GM18870 (cell line): ENCODE measurements around the gene ADO.
"Not testable (repeated sequence)": the region's sequence is repeated elsewhere in the genome, so short reads cannot be mapped to it uniquely, and the experiment has no call there.

Experiments used
- ATAC-seq: cut with Tn5 transposase; IDR thresholded peaks from one replicate; pipeline ENCODE4 v1.9.1; 2021; ENCODE audit warnings: moderate library complexity; ENCODE audit not compliant: unreplicated experiment

The ADO gene

DNA sequence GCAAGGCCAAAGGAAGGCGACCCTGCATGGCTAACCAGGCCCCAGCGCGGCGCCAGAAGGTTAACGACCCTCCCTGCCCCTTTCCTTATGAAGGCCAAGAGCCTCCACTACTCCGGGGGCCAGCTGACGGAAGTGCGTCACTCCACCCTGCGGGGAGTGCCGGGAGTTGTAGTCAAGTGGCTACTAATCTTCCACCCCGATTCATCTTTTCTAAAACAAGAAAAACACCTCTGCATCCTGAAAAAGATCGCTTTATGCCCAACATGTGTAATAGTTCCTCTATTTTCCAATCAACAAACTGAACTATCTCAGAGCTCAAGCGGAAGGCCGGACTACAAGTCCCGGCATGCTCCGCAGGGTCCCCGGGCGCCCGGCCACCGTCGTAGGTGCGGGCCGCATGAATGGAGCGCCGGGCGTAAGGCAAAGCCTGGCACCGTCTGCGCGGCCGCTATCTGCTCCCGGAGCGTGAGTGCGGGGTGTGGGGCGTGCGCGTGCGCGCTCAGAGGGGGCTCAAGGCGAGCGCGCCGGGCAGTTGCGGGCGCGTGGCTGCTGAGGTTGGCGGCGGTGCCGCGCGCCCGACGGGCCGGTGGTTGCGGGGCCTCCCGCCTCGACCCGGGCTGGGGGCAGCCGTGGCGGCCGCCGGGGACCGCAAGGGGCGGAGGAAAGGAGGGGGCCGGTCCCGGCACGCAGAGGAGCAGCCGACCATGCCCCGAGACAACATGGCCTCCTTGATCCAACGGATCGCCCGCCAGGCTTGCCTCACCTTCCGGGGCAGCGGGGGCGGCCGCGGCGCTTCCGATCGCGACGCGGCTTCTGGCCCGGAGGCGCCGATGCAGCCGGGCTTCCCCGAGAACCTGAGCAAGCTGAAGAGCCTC is at the start of gene ADO:
ADO (plus strand) TSS at position 365 of the 875 bp plus-strand sequence; CDS start at position 705, 340 bp downstream.
- peak; percentile 85 for ATAC-seq

DNA sequence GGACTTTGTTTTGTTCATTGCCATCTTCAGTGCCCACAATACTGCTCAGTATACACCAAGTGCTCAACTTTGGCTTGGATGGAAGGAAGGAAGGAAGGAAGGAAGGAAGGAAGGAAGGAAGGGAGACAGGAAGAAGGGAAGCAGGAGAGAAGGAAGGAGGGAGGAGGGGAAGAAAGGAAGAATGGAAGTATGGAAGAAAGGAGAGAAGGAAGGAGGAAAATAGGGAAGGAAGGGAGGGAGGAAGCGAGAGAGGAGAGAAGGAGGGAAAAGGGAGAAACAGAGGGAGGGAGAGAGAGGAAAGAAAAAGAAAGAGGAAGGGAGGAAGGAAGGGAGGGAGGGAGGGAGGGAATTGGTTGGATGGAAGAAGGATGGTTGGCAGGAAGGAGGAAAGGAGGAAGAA is 49.6 kb upstream of the ADO start:
- no peak for ATAC-seq

DNA sequence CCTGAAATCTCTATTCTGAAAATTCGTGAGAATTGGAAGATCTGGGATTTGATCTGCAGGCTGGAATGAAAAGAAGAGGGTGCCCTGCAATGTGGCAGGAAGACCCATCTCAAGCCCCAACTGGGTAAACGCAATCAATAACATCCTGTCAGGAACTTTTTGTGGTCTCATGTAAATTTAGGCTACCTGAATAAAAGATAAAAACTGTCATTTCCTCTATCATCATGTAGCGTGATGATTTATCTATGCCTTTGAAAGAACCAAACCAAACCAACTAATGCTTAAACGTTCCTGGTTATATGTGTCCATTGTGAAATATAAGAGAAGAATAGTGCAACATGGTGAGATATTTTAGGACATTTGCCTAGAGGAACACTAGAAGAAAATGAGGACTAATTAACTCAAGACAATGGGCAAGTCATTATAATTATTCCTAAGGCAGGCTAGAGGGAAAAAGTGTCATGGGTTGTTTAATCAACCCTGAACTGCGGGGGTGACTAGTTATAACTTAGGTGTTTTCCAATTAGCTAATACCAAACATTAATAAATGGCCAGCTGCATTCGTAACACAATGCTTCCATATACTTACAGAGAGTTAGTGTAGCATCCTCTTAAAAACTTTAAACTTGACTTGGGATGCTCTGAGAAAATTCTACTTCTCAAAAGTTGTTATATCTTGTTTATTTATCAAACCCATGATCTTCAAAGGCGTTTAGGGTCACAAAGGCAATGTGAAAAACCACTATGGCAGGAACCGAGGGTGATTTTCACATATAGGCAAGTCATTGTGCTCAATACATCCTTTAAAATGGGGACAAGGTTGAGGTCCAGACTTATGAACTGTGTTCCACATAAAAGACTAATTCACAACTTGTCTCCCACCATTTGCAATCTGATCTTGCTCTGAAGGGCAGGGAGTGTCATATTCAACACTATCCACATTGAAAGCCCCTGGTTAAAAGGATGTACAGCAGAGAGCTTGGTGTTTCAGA is 48.6 kb upstream of the ADO start:
- ATAC-seq: no peak

DNA sequence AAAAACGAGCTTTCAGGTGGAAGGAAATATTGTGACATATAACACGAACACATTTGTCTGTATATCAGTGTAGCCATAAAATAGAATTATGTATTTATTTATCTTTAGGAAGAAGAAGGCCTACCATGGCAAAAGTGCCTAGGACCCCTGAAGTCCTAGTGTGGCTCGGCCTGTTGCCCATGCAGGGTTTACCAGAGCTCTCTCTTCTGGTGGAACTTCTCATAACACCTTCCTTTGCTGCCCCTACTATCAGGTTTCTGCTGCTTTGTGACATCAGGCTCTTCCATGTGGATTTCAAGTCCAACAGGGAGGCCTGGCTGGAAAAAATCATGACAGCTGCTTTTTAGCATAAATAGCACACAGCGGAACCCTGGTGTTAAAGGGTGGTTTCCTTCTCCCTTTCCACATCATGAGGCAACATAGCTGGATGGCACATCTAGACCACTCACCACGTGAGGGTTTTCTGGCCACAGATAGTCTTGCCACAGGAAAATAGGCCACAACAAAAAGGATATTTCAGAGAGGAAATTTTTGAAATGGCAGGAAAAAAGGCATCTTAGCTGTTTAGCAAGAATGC is 44.8 kb upstream of the ADO start:
- no peak for ATAC-seq

DNA sequence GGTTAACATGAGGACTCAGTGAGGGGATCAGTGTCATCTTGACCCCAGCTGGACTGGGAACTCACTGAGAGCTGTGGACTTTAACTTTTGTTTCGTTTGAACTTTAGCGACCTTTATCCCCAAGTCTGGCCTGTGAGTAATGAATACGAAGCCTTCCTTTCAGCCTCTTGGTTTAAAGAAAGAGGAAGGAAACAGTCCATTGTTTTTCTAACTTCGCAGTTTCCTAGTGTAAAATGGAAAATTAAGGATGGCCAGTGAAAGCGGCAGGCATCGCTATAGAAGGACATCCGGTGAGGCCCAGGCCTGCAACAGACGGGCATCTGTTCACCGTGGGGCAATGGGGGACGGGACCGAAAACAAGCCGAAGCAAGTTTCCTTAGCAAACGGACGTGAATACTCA is 44.1 kb upstream of the ADO start:
- ATAC-seq: no peak

DNA sequence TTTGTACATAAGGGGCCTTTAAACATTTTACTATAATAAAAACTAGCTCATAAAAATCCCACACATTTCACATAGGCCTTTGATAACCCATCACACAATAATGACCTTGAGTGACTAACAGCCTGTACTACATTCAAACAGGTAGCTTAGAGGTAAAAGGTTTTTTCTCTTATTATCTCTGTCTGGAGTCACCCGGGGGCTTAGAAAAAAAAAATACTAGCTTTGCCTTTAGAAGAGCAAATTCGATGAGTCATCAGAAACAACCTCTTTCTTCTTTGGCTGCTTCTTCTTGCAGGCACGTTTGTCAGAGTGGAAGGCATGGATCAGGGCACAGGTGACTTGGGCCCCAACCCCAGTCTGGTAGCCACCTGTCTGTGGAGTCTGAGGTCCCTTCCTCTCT is 43.4 kb upstream of the ADO start:
- no peak for ATAC-seq

DNA sequence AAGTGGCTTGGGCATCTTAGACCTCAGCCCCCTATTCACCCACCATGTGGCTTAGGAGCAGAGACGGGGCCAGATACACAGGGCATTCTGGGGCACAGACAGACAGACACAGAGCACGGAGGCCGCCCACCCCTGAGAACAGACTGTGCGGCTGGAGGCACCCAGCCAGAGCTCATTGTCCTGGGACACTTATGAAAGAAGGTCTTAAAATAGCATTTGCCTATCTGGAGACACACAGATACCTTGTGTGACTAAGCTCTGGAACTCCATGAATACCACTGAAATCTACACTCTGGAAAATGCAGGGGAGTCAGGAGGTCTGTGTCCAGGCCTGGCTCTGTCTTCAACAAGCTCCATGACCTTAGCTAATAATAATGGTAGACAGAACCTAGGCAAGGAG is 41.4 kb upstream of the ADO start:
- ATAC-seq: no peak

DNA sequence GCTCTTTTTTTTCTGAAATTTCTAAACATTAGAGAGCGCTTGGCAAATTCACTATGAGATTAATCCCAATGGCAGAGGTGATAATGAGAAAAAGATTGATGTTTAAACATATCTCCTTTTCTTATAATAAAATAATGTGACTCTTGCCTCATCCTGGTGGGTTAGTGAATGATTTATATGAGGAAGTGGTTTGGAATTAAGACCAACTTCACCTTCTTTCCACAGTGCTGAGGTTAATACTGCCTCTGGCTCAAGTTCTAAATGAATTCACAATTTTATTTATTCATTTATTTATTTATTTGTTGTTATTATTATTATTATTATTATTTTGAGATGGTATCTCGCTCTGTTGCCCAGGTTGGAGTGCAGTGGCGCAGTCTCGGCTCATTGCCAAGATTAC is 40.5 kb upstream of the ADO start:
- ATAC-seq: no peak

DNA sequence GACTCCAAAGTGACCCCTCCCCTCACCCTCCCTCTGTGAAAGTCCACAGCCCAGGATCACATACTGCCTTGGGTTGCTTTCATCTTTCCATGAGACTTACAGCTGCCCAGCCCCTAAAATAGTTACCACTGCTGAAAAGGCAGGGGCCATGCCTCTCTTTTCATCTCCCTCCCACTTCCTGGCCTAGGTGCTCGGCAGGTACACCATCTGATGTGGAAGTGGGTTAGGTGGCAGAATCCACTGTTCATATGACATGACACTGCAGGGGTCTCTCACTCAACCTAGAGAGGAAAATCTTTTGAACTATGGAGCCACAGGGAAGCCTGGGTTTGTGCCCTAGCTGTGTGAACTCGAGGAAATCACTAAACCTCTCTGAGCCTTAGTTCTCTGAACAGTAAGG is 38.8 kb upstream of the ADO start:
- ATAC-seq: no peak

DNA sequence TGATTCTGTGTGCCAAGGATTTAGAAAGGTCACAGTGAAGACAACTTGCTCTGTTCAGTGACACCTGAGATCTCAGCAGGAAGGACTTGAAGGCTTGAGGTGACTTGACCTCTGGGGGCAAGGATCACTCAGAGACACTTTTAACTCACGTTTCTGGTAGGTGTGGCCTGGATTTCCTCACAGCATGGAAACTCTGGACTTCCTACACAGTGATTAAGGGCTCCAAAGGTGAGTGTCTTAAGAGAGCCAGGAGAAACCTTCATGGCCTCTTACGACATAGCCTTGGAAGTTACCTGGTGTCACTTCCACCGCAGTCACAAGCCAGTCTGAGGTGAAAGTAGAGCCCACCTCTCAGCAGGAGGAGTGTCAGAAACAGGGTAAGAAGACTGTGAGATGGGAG is 38.1 kb upstream of the ADO start:
- ATAC-seq: no peak

DNA sequence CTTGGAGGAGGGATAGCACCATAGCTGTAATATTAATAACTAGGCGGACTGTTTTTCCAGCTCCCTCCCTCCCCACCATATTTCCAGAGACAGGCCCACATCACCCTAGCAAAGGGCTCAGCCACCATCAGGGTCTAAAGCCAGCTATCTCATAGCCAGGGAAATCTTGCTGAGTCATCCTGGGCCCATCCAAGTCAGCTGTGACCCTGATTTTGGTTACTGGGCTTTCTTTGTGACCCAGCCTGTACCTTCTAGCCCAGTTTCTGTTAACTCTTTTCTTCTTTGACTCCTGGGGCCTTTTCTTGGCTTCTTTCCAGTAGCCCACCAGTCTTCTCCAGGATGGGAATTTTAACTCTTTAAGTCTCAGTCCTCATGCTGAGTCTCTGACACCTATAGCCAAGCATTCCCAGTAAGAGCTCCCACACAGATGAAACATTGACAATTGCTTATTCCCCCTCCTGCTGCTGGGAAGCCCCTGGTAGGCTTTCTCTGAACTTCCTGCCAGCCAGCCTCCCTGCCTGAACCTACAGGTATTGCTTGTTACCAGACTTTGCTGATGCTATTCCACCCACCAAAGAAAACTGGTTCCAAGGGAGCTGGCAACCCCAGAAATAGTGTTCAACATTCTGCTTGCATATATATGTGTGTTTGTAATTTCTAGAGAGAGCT is 34.8 kb upstream of the ADO start:
- no peak for ATAC-seq

DNA sequence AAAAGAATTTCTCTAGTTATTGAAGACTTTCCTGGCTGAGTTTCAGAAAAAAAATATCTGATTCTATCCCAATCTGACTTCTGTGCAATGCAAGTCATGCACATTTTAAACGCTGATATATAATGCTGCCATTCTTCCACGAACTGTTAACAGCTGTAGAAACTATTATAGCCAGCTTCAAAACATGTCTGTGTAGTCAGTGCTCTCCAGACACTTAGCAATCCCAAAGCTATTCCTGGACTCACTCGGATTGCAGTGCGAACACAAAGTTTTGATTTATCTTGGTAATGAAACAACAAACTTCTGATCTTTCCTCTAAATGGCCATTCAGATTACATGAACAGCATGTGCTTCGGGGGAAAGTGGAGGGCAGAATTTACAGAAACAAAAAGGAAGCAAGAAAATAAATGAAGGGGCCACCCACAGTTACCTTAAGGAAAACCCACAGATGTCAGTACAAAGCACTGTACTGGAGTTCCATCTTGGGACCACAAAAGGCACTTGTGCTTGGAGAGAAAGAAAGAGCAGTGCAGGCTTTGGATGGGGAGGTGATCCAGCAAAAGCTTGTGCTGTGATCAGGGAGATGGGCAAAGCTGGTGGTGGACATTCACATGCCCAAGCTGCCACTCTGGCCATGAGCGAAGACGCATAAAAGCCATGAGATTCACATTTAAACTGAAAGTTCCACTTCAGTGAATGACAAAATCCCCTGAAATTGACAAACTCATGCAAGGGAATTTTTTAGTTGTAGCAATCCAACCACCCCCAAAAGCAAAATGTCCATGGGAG is 32.1 kb upstream of the ADO start:
- no peak for ATAC-seq

DNA sequence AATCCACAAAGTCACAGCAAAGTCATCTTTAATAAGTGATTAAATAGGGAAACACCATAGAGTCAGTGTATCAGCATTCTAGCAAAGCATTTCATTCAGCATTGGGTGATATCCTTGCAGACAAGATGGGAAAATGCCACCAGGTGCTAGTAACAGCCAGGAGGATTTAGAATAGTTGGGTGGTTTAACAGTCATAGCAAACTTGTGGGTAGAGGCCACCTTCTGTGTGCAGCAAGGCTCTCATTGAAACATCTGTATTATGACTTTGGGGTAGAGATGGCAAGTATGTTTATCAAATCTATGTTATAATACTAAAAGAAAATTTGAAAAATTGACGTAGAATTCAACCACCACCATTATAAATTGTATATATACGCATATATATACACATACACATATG is 26.4 kb upstream of the ADO start:
- peak; percentile 55 for ATAC-seq

DNA sequence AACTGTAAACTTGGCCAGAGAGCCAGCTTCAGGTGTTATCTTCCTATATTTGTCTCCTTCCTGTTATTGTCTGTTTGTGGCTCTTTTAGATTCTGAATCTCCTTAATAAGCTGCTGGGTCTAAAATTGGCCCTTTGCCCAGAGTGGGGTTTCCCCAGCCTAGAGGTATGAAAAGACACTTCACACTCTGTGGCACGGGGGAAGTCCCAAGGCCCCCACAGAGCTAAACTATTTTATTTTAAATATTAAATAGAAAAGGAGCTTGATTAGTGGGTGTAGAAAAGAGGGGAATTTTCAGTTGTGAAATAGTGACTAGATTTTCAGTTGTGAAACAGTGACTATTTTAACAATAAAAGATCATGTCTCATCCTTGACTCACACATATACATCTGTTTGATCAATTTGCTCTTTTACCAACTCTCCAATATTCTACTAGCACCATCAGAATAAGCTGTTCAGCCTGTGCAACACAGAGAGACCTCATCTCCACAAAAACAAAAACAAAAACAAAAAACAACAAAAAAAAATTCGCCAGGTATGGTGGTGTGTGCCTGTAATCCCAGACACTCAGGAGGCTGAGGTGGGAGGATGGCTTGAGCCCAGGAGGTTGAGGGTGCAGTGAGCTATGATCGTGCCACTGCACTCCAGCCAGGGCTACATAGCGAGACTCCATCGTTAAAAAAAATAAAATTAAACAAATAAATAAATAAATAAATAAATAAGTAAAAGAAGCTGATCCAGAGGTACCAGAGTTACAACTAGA is 24.9 kb upstream of the ADO start:
- peak; percentile 86 for ATAC-seq

DNA sequence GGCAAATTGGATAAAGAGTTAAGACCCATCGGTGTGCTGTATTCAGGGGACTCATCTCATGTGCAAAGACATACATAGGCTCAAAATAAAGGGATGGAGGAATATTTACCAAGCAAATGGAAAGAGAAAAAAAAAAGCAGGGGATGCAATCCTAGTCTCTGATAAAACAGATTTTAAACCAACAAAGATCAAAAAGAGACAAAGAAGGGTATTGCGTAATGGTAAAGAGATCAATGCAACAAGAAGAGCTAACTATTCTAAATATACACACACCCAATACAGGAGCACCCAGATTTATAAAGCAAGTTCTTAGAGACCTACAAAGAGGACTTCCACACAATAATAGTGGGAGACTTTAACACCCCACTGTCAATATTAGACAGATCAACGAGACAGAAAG is 20.0 kb upstream of the ADO start:
- ATAC-seq: not testable (repeated sequence)

DNA sequence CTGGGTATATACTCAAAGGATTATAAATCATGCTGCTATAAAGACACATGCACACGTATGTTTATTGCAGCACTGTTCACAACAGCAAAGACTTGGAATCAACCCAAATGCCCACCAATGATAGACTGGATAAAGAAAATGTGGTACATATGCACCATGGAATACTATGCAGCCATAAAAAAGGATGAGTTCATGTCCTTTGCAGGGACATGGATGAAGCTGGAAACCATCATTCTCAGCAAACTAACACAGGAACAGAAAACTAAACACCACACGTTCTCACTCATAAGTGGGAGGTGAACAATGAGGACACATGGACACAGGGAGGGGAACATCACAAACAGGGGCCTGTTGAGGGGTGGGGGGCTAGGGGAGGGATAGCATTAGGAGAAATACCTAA is 16.2 kb upstream of the ADO start:
- not testable (repeated sequence) for ATAC-seq

DNA sequence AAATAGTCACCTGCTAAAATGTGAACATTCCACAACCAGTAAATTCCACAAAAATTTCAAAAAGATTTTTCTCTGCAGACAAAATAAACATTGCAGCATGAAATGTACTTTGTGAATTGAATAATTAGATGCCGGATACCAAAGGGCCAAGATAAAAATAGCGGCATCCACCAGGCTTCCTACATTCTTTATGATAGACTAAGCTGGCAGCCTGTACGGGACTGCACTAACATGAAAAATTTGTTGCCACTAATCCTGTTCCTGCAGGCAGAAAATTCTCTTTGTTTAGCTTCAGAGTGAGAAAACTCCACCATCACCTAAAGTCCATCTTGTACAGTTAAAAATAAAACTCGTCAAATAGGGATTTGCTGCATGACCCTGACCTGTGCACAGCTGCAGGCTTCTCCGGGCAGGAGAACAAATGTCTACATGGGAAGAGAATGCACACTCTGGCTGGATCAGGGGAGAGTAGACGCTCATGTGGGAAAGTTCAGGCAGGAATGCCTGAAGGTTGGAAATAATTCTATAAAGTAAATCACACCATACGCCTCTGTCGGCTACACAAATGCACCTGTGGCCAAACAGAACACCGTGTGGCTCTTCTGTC is 15.6 kb upstream of the ADO start:
- no peak for ATAC-seq

DNA sequence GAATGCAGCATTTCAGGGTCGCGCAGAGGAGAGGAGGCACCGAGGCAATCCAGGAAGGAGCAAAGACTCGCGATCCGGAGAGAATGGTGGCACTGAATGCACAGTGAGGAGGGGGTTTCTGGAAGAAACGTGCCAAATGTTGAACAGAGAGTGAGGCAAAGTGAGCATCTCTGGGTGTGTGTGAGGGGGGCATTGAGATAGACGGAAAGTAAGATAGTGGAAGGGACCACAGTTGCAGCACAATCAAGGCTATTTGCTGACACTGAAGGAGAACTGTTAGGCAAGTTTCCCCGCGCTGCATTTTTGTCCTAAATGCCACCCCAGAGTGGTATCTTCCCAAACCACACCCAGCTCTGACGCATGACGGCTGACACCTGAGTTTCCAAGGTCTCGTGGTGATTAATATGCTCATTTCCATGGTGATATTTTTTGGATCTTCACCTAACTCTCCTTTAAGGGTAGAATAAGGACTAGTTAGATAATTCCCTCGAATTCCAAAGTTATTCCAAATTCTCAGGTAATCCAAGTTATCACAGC is 14.4 kb upstream of the ADO start:
- ATAC-seq: no peak

DNA sequence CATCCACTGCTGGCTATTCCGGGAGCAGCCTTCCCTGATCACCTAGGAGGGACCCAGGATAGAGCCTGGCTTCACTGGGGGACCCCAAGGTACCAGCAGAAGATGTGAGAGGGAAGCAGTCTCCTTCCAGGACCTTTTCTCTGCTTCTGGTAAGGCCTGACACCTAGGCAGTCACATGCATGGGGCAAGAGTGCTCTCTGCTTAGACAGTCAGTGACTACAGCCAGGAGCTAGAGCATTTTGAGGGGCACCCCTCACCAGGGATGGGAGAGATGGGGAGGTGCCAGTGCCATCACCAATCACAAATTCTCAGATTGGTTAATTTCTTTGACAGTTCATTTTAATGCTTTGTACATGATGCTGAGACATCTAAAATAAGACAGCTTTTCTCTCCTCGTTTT is 13.9 kb upstream of the ADO start:
- ATAC-seq: no peak
